GM21515 (cell line): ENCODE results near the gene ITFG2.

ENCODE experiments used
- ATAC-seq: cut with Tn5 transposase; IDR thresholded peaks from one replicate; pipeline ENCODE4 v1.9.1; 2021; ENCODE audit not compliant: unreplicated experiment

The ITFG2 gene

DNA sequence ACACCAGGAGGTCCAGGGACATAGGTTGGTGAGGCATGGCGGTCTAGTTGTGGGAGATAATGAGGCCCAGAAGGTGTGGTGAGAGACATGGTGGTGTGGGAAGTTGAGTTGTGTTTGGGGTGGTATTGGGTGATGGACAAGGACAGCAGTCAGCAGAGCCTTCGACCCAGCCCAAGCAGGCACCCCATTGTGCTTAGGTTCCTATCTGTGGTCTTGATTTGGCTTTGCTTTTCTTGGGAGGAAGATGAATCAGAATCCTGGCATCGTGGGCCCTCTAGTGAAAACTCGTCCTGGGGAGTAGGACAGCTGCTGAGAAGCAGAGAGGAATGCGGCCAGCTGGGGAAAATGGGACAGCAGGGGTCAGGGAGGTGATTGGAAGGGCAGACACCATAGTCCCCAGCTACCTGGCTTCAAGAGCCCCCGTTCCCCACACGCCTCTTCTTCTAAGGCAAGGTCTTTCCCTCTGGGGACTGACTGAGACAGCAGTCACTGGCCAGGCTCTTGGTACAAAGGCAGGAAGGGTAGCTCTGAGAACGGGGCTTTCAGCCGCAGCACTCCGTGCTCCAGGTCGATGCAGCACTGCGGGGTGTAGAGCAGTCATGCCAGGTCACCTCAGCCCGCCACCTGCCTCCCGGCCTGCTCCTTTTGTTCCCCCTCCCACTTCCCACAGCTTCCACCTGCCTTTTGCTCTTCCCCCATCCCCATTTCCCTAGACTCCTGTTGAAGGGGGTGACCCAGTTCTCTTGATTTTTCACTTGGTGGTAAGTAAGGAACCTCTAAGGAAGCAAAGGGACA lies 14.4 kb downstream of the ITFG2 start:
- ATAC-seq = no peak

DNA sequence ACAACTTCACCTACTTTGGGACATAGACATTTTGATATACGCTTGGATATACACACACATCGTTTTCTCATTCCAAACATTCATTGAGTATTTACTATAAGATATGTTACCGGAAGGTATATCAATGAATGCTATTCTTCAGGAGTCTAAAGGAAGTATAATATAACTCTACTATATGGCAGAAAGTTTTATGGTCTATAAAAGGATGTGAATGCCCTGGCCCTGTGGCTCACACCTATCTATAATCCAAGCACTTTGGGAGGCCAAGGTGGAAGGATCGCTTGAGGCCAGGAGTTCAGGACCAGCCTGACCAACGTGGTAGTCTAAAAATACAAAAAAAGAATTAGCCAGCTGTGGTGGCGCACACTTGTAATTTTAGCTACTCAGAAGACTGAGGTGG lies 16.8 kb downstream of the ITFG2 start:
- ATAC-seq = no peak

DNA sequence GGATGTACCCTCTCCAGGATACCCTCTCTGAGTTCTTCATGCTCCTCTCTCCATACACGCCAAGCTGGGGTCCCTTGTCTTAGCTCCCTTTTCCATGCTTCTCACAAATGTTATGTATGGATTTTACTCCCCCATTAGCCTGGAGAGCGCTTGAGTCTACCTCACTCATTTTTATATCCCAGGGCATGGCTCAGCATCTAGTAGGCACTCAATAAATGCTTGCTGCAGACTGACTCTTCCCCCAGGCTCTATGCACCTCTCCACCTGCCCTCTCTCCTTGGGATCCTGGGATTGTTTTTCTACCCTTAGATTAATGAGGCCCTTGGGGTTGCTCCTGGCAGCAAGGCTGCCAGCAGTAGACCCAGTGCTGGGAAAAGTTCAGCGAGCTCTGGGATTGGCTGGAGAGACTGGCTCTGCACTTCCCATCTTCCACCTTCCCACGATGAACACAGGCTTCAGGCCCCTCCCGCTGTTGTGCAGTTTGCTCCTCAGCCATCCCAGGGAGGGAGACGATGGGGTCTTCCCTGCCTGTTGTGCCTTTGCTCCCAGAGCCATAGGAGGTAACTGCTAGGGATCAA lies 20.2 kb downstream of the ITFG2 start:
- no peak for ATAC-seq

DNA sequence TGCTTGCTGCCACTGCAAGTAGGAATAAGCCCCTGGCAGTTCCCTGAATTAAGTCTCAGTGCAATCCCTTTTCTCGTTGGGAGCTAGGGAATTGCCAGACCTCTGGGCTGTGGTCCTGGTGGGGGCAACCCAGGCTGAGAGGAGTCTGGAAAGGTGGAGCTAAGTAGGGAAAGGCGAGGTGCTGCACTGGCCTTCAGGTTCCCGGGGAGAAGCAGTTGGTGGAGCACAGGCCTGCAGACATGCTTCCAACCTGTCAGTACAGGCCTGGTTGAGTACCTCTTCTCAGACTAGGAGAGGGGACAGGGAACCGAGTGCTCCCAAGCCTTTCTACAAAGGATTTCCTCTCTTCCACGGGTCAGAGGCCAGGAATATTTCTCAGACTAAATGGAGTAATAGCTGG lies 20.9 kb downstream of the ITFG2 start:
- ATAC-seq = no peak

GRCh38 chr12:2833810-2834209 lies 21.3 kb downstream of the ITFG2 start:
- no peak for ATAC-seq

DNA sequence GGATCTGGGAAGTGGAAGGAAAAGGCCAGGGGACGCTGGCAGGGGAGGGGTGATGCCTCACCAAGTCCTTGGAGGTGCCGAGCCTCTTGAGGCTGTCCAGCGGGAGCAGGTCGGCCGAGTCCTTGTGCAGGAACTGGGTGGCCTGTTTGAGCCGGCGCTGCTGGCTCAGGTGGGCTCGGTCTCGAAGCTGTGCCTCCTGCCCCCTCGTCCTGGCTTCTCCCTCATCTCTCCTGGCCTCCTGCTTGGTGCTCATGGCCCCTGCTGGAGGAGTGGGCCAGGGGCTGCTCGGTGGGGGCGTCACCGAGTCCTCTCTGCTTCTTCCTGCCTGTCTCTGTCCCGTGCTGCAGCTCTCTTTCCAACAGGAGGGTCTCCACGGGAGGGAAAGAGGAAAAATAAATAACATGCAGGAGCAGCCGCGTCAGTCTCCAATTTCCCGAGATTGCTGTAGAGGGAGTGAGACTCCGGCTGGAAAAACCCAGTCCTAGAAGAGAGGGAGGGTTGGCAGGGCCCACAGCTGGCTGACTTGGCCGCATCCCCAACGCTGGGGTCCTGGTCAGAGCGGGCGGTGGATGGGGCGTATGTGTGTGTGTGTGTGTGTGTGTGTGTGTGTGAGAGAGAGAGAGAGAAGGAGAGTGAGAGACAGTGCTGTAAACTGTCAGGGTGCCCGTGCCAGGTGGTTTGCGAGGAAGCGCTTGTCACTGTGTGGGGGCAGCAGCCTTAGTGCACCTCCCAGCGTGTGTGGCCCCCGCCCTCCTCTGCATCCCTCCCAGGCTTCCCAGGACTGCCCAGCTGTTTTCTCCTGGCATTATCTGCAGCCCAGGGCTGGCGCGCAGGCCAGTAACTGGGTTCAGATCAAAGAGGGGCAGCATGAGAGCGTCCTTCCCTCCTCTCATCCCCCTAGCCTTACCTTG lies 22.4 kb downstream of the ITFG2 start, which contains the start of gene NRIP2:
TSS of gene NRIP2 (minus strand) at position 455 of the 911 bp plus-strand sequence. CDS start at position 403, 52 bp downstream.
- no peak for ATAC-seq

GRCh38 chr12:2835691-2836403 lies 23.4 kb downstream of the ITFG2 start:
- ATAC-seq = no peak

DNA sequence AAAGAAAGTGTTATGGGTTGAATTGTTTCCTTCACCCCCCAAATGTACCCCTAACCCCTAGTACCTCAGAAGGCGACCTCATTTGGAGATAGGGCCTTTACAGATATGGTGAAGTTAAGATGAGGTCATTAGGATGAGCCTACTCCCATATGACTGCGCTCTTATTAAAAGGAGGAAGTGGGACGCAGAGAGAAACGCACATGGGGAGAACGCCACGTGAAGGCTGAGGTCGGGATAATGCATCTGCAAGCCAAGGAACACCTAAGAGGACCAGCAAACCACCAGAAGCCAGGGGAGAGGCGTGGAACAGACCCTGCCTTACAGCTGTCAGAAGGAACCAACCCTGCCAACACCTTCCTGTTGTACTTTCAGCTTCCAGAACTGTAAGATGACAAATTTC lies 24.1 kb downstream of the ITFG2 start:
- ATAC-seq = no peak

GRCh38 chr12:2841056-2841650 lies 28.7 kb downstream of the ITFG2 start:
- no peak for ATAC-seq

DNA sequence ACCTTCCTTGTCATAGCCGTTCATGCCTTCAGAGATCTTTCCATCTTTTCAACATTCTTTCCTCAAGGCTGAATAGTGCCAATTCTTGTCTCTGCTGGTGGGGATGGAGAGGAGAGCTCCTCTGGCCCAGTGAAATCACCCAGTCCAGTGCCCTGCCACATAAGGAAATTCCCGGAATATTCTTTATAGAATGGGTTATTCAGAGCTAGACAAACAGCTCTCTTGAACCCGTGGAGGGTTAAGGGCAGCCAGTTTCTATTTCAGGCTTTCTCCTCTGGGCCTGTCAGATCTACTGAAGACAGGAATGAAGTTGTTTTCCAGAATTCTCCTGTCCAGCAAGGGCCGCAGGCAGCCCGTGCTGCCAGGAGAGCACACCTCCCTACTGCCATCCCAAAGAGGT lies 30.5 kb downstream of the ITFG2 start:
- no peak for ATAC-seq

DNA sequence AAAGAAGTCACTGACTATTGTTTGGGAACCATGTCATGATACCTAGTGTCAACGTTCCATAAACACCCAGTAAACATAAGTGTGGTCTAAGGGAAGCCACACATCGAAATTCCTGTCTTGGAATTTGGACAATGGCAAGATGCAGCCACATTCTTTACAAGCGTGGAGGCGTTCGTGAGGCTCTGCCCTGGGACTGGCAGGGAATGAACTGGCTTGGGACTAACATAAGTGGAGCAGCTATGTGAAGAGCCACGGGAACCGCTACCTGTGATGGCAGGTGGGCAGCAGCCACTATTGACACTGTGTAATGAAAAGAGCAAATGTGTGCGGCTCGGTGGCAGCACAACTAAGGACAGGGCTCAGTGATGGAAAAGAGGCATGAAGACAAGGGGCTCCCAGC lies 32.3 kb downstream of the ITFG2 start:
- no peak for ATAC-seq

DNA sequence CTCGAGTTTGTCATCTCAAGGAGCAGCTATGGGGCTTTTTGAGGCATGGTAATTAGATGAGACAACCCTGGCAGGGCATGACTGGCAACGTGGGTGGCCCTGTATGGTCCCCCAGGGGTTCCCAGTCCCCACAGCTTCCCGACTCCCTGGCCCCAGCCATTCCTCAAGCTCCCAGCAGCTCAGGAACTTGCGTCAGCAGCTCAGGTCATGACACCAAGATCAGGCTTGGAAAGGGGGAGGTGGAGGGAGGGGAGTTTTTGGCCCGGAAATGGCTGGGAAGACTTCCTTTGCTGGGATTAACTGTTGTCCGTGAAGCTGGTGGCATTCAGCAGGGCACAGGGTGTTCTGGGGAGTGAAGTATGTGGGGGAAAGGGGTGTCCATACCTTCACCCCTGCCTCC lies 32.8 kb downstream of the ITFG2 start:
- ATAC-seq = no peak

- no peak for ATAC-seq
These were observed 39.5 kb downstream of the ITFG2 start for GRCh38 chr12:2851931-2852330.

DNA sequence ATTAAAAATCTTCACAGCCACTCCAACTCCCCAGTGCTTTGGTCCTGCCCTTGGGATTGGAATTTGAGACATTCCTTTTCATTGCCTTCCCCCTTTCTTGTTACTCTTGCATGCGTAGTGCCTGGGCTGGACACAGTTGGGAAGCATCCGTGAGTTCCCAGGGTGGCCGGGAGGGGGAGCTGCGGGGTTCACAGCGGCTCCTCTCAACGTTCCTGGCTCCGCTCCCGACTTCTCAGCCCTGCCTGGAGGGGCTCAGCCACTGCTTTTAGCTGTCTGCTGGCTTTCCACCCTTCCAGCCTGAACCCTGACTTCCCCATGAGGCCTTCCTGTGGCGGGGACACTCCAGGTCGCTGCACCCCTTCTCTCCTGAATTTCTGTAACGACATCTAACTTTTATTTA lies 41.2 kb downstream of the ITFG2 start:
- ATAC-seq = no peak

DNA sequence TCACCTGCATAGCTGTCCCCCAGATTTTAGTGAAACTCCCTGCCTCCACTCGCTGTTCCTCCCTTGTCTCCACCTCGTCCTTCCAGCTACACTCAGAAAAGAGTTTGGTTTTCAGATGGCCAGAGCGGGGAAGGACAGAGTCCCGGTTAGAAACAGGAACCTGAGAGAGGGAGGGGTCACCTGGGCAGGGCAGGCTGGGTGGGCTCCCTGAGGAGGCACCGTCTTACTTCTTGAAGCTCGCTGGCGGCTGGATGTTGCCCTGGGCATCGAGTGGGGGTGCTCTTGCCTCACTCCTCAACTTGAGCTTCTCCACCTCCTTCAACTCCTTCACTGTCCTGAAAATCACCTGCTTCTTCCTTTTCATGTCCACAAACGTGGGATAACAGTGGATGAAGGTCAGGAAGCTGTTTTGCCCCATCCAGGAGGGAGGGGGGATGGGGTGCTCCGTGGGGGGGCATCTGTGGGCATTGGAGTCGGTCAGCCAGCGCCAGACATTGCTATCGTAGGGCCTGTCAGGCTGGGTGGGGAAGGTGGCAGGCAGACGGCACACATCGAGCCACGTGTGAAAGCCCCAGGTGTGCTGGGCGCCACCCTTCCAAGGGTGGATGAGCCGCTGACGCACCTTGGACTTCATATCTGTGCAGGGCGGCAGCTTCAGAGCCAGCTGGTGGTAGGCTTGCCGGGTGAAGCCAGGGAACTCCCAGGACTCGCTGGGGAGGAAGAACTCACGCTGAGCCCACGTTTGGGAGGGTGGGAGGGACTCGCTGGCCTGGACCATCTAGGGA lies 42.4 kb downstream of the ITFG2 start:
- no peak for ATAC-seq

DNA sequence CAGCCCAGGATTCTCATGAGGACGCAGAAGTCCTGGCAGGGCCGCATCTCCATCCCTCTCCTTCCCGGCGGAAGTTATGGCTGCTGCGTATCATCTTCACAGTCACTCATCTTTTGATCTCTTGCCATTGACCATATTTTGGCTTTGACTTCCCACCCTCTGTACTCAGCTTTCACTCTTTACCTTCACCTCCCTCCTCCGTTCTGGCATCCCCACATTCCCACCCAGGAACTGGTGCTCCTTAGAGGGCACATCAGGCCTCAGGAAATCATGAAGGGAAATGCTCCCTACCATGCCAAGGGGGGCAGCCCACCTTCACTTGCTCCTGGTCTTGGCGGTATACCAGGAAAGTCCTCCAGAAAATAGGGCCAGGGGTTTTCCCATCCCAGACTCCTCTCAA lies 43.1 kb downstream of the ITFG2 start:
- no peak for ATAC-seq

DNA sequence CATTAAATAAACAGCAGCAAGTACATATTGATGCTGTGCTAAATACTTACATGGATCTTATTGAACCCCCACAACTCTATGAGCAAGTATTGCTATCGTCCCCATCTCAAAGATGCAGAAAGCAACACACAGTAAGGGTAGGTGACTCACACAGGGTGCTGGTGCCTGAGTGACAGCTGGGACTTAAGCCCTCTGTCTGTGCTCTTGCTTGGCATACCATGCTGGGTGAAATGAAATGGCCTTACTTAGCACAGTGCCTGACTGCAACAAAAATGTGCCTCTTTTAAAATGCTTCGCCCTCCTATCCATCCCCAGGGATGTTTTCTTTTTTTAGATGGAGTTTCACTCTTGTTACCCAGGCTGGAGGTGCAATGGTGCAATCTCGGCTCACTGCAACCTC lies 43.6 kb downstream of the ITFG2 start:
- no peak for ATAC-seq

DNA sequence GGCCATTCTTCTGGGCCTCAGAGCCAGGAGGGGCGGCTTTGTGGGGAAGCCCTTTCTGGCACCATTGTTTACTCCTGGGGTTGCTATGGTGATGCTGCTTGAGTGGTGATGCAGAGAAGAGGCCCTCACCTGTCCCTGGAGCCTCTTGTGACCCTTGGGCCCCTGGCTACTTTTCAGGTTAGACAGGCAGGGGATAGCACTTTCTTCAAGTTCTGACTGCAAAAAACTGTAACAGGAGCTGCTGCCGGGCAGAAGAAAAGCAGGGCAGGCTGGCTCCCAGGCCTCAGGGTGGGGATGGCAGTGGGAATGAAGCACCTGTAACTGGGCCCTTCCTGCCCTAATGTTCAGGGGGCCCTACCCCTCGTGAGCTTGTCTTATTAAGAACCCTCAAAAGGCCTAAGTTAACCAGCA lies 44.6 kb downstream of the ITFG2 start, which contains the start of gene TEX52:
TSS of gene TEX52 (minus strand) at position 19 of the 411 bp plus-strand sequence. CDS start at position 6, 13 bp downstream.
- ATAC-seq = no peak

DNA sequence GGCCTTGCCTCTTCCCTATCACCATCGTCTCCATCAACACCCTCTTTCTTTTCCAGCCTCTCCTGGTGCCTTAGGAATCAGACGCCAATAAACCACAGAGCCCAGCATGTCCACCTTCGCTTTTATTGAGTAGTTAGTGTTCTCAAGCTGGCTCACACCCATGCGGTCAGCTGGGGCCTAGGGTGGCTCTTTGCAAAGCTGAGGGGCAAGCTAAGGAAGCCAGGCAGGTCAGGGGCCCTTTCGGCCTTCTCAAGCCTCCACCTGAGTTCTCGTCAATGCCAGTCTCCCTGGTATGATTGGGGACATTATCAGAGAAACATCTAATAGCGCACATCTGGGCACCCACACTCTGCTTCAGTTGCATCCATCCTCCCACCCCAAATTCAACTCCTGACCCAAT lies 45.1 kb downstream of the ITFG2 start:
- ATAC-seq = no peak

DNA sequence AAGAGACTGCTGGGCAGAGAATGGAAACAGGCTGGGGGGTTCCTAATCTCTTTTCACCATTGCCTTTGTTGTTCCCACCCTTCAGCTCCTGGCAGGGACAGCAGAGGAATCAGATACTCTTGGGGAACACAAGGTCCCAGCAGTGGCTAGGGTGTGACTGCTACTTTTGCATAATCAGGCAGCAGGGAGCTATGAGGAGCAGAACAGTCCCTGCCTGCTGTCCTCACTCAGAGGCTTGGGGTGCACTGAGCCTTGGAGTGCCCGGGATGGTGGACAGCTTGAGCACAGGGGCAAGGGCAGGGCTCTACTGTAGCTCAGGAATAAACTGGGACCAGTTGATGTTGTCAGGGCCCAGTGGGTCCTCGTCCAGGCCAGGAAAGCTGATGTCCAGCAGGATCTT lies 45.9 kb downstream of the ITFG2 start:
- no peak for ATAC-seq
